ENCODE data around the gene SPIN1.

Gene SPIN1

GRCh38 chr9:88502552-88503034, 114.3 kb downstream of the SPIN1 start:
- DNase-seq = no peak

GRCh38 chr9:88503081-88503844, 115.0 kb downstream of the SPIN1 start:
- DNase-seq = no peak

GRCh38 chr9:88503845-88504764, 115.9 kb downstream of the SPIN1 start:
- DNase-seq = no peak

GRCh38 chr9:88508326-88508725, 120.1 kb downstream of the SPIN1 start:
- no peak for DNase-seq

GRCh38 chr9:88511906-88512305, 123.7 kb downstream of the SPIN1 start:
- DNase-seq = no peak

GRCh38 chr9:88514247-88514646, 126.0 kb downstream of the SPIN1 start:
- DNase-seq = no peak

GRCh38 chr9:88521308-88521707, 133.1 kb downstream of the SPIN1 start:
- DNase-seq = no peak

GRCh38 chr9:88522360-88522759, 134.1 kb downstream of the SPIN1 start:
- DNase-seq = no peak

- DNase-seq = no peak
These were observed 134.8 kb downstream of the SPIN1 start for GRCh38 chr9:88523056-88523455.

GRCh38 chr9:88524911-88525310, 136.7 kb downstream of the SPIN1 start:
- no peak for DNase-seq

GRCh38 chr9:88527618-88528017, 139.4 kb downstream of the SPIN1 start:
- no peak for DNase-seq
